ENCODE measurements around the gene PIK3C2B.

Gene PIK3C2B

GRCh38 chr1:204516180-204516879 is 21.7 kb upstream of the PIK3C2B start, which contains the start of gene MDM4:
Gene MDM4, plus strand, starts transcription at chr1:204516406. Its CDS starts 9,113 bp downstream, at chr1:204525519.
- no peak for TF ChIP-seq CTCF (IDR thresholded peaks at IDR 0.05; ENCODE audit: low read length, missing control alignments)
- peak within 1 kb of the TSS; percentile 73 for H3K4me3 ChIP-seq (replicated peaks; ENCODE audit: low read depth, low read length)
- peak; percentile 98 for DNase-seq (ENCODE audit: low read depth)

GRCh38 chr1:204514828-204515227 is 20.2 kb upstream of the PIK3C2B start:
- TF ChIP-seq CTCF (IDR thresholded peaks at IDR 0.05; ENCODE audit: low read length, missing control alignments) = no peak
- DNase-seq (ENCODE audit: low read depth) = no peak

GRCh38 chr1:204513117-204513716 is 18.6 kb upstream of the PIK3C2B start:
- TF ChIP-seq CTCF (IDR thresholded peaks at IDR 0.05; ENCODE audit: low read length, missing control alignments) = no peak
- DNase-seq (ENCODE audit: low read depth) = no peak

More at GRCh38 chr1:204514828-204515227, 20.2 kb upstream of the PIK3C2B start:
- no peak overlapping the region for H3K4me3 ChIP-seq (replicated peaks; ENCODE audit: low read depth, low read length)

GRCh38 chr1:204511366-204511765 is 16.8 kb upstream of the PIK3C2B start:
- DNase-seq (ENCODE audit: low read depth) = no peak
- H3K4me3 ChIP-seq (replicated peaks; ENCODE audit: low read depth, low read length) = no peak overlapping the region
- TF ChIP-seq CTCF (IDR thresholded peaks at IDR 0.05; ENCODE audit: low read length, missing control alignments) = no peak

More at GRCh38 chr1:204513117-204513716, 18.6 kb upstream of the PIK3C2B start:
- H3K4me3 ChIP-seq (replicated peaks; ENCODE audit: low read depth, low read length) = no peak overlapping the region

GRCh38 chr1:204509186-204509635 is 14.6 kb upstream of the PIK3C2B start:
- H3K4me3 ChIP-seq (replicated peaks; ENCODE audit: low read depth, low read length) = no peak overlapping the region
- no peak for DNase-seq (ENCODE audit: low read depth)
- TF ChIP-seq CTCF (IDR thresholded peaks at IDR 0.05; ENCODE audit: low read length, missing control alignments) = no peak

- no peak for TF ChIP-seq CTCF (IDR thresholded peaks at IDR 0.05; ENCODE audit: low read length, missing control alignments)
- peak; percentile 64 for DNase-seq (ENCODE audit: low read depth)
- H3K4me3 ChIP-seq (replicated peaks; ENCODE audit: low read depth, low read length) = peak overlapping the region; percentile 64
These were observed 12.9 kb upstream of the PIK3C2B start for GRCh38 chr1:204507317-204508105.

Measured in fibroblast of pulmonary artery (primary cell).